Inferior parietal cortex (tissue), 1 donor: ENCODE data around the gene NAA15.
"Not testable (repeated sequence)": the region's sequence is repeated elsewhere in the genome, so short reads cannot be mapped to it uniquely, and the experiment has no call there.

ENCODE experiments used
- DNase-seq: peaks from one replicate; pipeline ENCODE4 v3.0.0-alpha.2; 2016; ENCODE audit errors: extremely low spot score

The NAA15 gene

DNA sequence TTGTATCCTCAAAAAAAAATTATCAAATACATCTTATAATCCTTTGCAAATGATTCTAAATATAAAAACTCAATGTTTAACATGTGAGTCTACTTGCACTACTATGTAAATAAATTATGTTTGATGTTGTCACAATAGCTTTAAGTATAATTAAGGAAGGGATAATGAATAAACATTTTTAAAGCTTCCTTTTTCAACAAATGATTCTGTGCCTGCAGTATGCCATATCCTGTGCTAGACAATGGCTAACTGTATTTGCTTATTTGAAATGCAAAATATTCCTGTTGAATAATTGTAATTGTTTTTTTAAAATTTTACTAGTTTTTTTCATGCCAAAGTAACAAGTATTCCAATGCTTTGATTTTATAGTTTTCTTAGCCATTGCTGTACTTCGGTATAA is 60.0 kb downstream of the NAA15 start:
- DNase-seq: no peak

GRCh38 chr4:139367421-139368090 is 66.3 kb downstream of the NAA15 start:
- no peak for DNase-seq

- no peak for DNase-seq
These were observed 67.7 kb downstream of the NAA15 start for GRCh38 chr4:139368998-139369397.

GRCh38 chr4:139374251-139374650 is 72.9 kb downstream of the NAA15 start:
- no peak for DNase-seq

- no peak for DNase-seq
These were observed 85.1 kb downstream of the NAA15 start for GRCh38 chr4:139386421-139386820.

- DNase-seq: no peak
These were observed 87.8 kb downstream of the NAA15 start for GRCh38 chr4:139389102-139389501.

DNA sequence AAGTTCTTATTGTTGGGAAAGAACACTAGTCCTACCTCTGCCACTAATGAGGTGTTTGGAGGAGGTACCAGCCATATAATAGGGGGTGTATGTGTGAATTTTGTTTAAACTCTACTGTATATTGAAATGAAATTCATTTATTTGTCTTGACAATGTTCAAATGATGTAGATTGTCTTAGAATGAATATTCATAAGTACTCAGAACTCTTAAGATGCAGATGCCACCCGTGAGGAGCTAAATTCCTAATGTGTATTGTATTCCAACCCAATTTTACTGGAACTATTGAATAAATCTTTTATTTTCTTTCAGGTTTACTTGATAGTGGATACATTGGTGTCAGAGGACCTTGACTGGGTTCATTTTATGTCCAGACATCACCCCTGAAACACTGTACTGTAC is 88.7 kb downstream of the NAA15 start:
- DNase-seq: no peak

DNA sequence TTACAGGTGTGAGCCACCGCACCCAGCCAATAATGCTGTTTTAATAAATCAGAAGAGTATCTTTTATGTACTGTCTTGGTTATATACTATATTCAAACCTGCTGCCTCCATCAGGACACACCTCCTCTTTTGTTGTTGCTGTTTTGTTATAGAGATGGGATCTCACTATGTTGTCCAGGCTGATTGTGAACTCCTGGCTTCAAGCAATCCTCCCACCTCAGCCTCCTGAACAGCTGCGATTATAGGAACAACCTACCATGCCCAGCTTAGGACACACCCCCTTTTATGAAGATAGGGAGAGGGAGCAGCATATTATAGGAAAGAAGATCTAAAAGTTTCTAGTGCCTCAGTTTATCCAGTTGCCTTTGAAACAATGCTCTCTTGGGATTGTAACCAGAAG is 90.4 kb downstream of the NAA15 start:
- DNase-seq: no peak

GRCh38 chr4:139392797-139393196 is 91.5 kb downstream of the NAA15 start:
- no peak for DNase-seq

GRCh38 chr4:139401368-139401767 is 100.1 kb downstream of the NAA15 start:
- DNase-seq: no peak

DNA sequence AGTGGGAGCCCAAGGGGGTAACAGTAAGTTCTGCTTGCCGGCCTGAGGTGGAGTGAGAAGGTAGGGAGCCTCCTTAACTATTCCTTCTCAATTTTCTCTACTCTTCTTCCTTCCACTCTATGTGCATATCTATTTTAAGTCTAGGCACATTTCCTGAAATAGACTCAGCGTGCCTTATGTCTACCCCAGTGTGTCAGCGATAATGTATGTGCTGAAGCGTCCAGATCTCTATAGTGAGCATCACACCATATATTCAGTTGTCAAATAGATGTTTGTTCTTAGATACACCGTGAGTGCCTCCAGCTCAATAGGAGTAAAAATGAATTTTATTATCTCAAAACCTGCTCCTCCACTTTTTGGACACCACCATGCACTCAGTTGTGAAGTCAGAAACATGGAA is 101.1 kb downstream of the NAA15 start:
- no peak for DNase-seq

DNA sequence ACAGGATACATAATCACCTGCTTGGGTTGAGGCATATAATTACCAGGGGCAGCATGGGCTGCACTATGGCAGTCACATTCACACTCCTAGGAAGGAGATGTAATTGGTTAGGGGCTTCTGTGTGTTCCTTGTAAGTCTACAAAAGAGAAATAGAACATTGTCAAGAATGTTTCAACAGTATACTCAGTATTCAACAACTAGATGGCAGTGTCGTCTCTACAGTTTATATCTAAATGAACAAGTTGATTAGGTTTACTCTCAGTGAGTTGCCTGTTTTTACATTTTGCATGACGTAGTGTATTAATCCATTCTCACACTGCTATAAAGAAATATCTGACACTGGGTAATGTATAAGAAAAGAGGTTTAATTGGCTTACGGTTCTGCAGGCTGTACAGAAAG is 102.2 kb downstream of the NAA15 start:
- no peak for DNase-seq

DNA sequence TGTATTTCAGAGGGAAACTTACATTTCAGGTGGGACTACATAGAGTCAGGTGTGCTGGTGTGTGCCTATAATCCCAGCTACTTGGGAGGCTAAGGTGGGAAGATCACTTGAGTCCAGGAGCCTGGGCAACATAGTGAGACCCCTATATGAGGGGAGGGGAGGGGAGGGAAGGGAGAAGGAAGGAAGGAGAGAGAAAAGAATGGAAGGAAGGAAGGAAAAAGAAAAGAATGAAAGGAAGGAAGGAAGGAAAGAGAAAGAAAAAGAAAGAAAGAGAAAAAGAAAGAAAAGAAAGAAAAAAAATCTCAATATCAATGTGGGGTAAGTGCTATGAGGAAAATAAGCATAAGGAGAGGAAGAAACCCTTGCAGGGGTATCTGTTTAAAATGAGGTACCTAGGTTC is 109.0 kb downstream of the NAA15 start:
- no peak for DNase-seq

DNA sequence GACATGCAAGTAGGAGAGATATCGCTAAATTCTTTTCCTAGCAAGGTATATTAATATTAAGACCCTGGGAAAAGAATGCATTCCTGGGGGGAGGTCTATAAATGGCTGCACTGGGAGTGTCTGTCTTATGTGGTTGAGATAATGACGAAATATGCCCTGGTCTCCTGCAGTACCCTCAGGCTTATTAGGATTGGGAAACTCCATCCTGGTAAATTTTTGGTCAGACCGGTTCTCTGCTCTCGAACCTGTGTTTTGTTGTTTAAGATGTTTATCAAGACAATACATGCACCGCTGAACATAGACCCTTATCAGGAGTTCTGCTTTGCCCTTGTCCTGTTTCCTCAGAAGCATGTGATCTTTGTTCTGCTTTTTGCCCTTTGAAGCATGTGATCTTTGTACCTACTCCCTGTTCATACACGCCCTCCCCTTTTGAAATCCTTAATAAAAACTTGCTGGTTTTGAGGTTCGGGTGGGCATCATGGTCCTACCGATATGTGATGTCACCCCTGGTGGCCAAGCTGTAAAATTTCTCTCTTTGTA is 113.4 kb downstream of the NAA15 start:
- DNase-seq: not testable (repeated sequence)

GRCh38 chr4:139416073-139416673 is 114.9 kb downstream of the NAA15 start:
- DNase-seq: peak; percentile 56

GRCh38 chr4:139419388-139419914 is 118.1 kb downstream of the NAA15 start:
- peak; percentile 38 for DNase-seq

DNA sequence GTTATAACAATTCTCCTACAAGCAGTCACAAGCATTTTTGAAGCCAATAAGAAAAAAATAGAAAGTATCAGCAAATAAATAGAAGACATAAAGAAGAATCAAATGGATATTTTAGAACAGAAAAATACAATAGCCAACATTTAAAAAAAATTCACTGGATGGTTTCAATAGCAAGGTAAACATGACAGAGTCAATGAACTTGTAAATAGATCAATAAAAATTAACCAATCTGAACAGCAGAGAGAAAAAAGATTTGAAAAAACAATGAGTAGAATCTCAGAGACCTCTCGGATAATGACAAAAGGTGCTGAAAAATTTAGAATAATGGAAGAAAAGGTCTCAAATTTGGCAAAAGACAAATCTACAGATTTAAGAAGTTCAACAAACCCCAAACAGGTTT is 119.3 kb downstream of the NAA15 start:
- DNase-seq: no peak

DNA sequence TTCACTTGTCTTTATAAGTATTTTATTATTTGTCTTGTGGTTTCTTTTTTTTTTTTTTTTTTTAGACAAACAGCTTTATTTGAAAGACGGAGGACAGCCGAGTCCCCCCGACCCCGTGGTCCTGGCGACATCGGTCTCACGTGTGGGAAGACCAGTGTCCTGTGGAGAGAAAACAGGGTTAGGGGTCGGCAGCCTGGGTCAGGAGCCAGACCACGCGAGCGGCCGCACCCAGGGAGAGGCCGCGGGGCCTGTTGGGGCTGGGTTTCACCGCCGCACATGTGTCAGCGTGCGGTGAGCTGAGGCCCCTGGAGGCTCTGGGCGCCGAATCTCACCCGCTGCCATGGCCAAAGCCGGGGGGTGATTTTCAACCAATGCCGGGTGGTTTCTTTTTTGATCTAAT is 134.8 kb downstream of the NAA15 start:
- no peak for DNase-seq

DNA sequence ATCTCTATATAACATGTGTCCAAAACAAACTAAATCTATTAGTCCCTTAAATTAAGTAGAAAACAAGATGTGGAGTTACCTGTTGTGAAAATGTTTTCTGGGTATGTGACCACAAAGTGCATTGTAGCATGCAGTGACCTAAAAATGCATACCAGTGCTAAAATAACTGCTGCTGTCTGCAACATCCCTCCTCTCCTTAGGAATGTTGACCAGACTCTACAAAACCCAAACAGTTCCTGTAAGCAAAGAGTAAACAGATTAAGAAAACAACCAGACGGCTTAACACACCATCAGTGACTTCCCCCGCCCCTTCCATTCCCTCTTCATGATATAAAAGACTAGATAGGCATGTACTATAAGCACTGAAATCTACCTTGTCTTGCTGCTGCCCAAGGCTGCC is 136.8 kb downstream of the NAA15 start:
- DNase-seq: no peak

GRCh38 chr4:139441029-139441428 is 139.7 kb downstream of the NAA15 start:
- no peak for DNase-seq

DNA sequence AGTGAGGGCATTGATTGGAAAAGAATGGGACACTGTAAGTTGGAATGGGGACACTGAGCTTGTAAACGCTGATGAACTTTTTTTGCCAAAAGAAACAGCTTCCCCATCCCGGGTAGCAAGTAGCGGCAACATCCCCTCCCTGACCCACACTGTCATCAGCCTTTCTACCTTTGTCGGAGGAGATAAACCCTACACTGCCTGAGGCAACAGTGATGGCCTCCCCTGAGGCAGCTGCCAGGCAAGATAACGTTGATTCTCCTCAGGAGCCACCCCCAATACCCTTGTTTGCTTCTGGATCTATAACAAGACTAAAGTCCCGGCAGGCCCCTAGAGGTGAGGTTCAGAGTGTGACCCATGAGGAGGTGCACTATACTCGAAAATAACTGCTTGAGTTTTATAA is 142.4 kb downstream of the NAA15 start:
- no peak for DNase-seq

DNA sequence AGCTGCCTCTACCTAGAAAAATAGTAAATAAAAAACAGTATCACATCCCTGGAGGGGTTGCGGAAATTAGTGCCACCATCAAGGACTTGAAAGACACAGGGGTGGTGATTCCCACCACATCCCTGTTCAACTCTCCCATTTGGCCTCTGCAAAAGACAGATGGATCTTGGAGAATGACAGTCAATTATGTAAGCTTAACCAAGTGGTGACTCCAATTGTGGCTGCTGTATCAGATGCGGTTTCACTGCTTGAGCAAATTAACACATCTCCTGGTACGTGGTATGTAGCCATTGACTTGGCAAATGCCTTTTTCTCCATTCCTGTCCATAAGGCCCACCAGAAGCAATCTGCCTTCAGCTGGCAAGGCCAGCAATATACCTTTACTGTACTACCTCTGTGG is 143.6 kb downstream of the NAA15 start:
- DNase-seq: not testable (repeated sequence)

DNA sequence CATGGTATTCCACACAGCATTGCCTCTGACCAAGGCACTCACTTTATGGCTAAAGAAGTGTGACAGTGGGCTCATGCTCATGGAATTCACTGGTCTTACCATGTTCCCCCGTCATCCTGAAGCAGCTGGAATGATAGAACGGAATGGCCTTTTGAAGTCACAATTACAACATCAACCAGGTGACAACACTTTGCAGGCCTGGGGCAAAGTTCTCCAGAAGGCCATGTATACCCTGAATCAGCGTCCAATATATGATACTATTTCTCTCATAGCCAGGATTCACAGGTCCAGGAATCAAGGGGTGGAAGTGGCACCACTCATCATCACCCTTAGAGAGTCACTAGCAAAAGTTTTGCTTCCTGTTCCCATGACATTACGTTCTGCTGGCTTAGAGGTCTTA is 145.8 kb downstream of the NAA15 start:
- DNase-seq: not testable (repeated sequence)
